Gastroesophageal sphincter (tissue), 3 donors: ENCODE measurements around the gene GBX1.

ENCODE experiments used
- EP300 ChIP-seq: sonication (generic); formaldehyde crosslinking; IDR thresholded peaks from one replicate; pipeline ENCODE4 v1.6.1; 2017; ENCODE audit warnings: antibody characterized with exemption, mild to moderate bottlenecking
- POLR2A ChIP-seq, 2 donors: fragments of 450-650 bp; IDR thresholded peaks; one replicate each; pipeline ENCODE4 v1.6.1; 2017; ENCODE audit warnings: antibody characterized with exemption in 2 of 2, mild to moderate bottlenecking in 2 of 2, moderate library complexity in 1 of 2
- TF ChIP-seq, protein P1 (sequence below), 4 experiments: fragments of 200-600 bp in 2 of 4; fragments of 450-650 bp in 2 of 4; sonication (generic) in 1 of 4; IDR thresholded peaks; one replicate each; pipeline ENCODE4 v1.5.1; 2017 to 2019; ENCODE audit warnings: antibody characterized with exemption in 4 of 4, mild to moderate bottlenecking in 2 of 4, moderate library complexity in 2 of 4

DNA sequence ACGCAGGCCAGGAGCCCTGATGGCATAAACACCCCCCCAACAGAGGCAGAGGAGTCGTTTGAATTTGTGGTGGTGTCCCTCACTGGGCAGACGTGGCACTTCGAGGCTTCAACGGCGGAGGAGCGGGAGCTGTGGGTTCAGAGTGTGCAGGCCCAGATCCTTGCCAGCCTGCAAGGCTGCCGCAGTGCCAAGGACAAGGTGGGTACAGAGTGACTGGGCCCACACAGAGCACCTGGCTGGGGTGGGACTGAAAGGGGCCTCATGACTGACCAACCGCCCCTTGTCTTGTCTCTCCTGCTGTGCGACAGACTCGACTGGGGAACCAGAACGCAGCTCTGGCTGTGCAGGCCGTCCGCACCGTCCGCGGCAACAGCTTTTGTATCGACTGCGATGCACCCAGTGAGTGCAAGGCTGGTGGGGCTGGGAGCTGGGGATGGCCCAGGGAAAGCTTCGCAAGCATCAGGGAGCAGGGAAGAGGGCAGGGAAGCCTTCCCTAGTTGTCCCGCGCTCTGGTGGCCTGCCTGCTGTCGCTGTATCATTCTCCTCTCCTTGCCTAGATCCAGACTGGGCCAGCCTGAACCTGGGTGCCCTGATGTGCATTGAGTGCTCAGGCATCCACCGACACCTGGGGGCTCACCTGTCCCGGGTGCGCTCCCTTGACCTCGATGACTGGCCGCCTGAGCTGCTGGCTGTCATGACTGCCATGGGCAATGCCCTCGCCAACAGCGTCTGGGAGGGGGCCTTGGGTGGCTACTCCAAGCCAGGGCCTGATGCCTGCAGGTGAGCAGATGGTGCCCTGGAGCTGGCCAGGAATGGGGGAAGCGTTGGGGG is 25.4 kb downstream of the GBX1 start:
- no peak for TF ChIP-seq POLR2A (IDR thresholded peaks at IDR 0.05)
- TF ChIP-seq, protein P1, sequence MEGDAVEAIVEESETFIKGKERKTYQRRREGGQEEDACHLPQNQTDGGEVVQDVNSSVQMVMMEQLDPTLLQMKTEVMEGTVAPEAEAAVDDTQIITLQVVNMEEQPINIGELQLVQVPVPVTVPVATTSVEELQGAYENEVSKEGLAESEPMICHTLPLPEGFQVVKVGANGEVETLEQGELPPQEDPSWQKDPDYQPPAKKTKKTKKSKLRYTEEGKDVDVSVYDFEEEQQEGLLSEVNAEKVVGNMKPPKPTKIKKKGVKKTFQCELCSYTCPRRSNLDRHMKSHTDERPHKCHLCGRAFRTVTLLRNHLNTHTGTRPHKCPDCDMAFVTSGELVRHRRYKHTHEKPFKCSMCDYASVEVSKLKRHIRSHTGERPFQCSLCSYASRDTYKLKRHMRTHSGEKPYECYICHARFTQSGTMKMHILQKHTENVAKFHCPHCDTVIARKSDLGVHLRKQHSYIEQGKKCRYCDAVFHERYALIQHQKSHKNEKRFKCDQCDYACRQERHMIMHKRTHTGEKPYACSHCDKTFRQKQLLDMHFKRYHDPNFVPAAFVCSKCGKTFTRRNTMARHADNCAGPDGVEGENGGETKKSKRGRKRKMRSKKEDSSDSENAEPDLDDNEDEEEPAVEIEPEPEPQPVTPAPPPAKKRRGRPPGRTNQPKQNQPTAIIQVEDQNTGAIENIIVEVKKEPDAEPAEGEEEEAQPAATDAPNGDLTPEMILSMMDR (IDR thresholded peaks at IDR 0.05): no peak
- no peak for TF ChIP-seq EP300
